Right ventricle myocardium inferior (tissue), 1 donor: ENCODE measurements around the gene MLIP. TPM values are rescaled to one million over a fixed set of nuclear protein-coding genes. Genes with fewer than 3 reads are reported as not detected.
A peak's percentile ranks its signal among the peaks of the same experiment; 100 is the strongest.
"Not testable (repeated sequence)": the region's sequence is repeated elsewhere in the genome, so short reads cannot be mapped to it uniquely, and the experiment has no call there.

Experiments
- ATAC-seq: fragments of 200-7000 bp; cut with Tn5 transposase; one replicate; pipeline ENCODE4 v1.9.1; 2020; ENCODE audit warnings: mild to moderate bottlenecking, moderate library complexity
- DNase-seq: peaks from one replicate; pipeline ENCODE4 v3.0.0; 2021; ENCODE audit errors: missing footprints
- intact Hi-C: fragments of 100-400 bp; cut with DNase I; formaldehyde crosslinking; loops from one replicate; pipeline ENCODE4 v1.11.0; 2022
- total RNA-seq: library from RNA; stranded (reverse); fragmentation: NEBNext Ultra II Directional; extraction: Animal tissue kit (Norgen Biotek cat#: 25700); gene quantifications from one replicate; pipeline ENCODE4 v1.2.1, GENCODE V29; 2021
- donor health status: DM: no; HTN: yes; CAD: no; lungs with severe emphysema.

Gene MLIP
- total RNA-seq, 1 donor from 2014 or later: 407 TPM

- intact Hi-C loops: no loop called here
- DNase-seq: no peak
Measured at GRCh38 chr6:54198134-54198533, 86.9 kb downstream of the MLIP start.

GRCh38 chr6:54203474-54204035, 92.3 kb downstream of the MLIP start:
- intact Hi-C loops, ATAC-seq, DNase-seq: not testable (repeated sequence)

More at GRCh38 chr6:54198134-54198533, 86.9 kb downstream of the MLIP start:
- no peak for ATAC-seq

- DNase-seq: no peak
- ATAC-seq: peak; percentile 88
- intact Hi-C loops: no loop called here
Measured at GRCh38 chr6:54204921-54205591, 93.8 kb downstream of the MLIP start.

GRCh38 chr6:54206510-54206909, 95.3 kb downstream of the MLIP start:
- intact Hi-C loops: no loop called here
- ATAC-seq: no peak
- DNase-seq: no peak

- DNase-seq, intact Hi-C loops, ATAC-seq: not testable (repeated sequence)
Measured at GRCh38 chr6:54209983-54210382, 98.7 kb downstream of the MLIP start.

GRCh38 chr6:54214286-54214685, 103.0 kb downstream of the MLIP start:
- ATAC-seq (peak; percentile 56), DNase-seq (no peak)
- intact Hi-C loops: no loop called here

GRCh38 chr6:54216336-54216735, 105.1 kb downstream of the MLIP start:
- intact Hi-C loops: no loop called here
- ATAC-seq (no peak), DNase-seq (no peak)

- intact Hi-C loops: no loop called here
- DNase-seq (no peak), ATAC-seq (no peak)
Measured at GRCh38 chr6:54217018-54217417, 105.8 kb downstream of the MLIP start.

- DNase-seq: no peak
Measured at GRCh38 chr6:54222217-54222616, 111.0 kb downstream of the MLIP start.

GRCh38 chr6:54232703-54233102, 121.5 kb downstream of the MLIP start:
- intact Hi-C loops: no loop called here
- ATAC-seq (no peak), DNase-seq (no peak)

More at GRCh38 chr6:54222217-54222616, 111.0 kb downstream of the MLIP start:
- intact Hi-C loops: no loop called here
- no peak for ATAC-seq

- no peak for ATAC-seq
- DNase-seq: no peak
- intact Hi-C loops: no loop called here
Measured at GRCh38 chr6:54234539-54234938, 123.3 kb downstream of the MLIP start.

- no peak for DNase-seq
- intact Hi-C loops: no loop called here
- ATAC-seq: peak; percentile 23
Measured at GRCh38 chr6:54236984-54237383, 125.7 kb downstream of the MLIP start.

GRCh38 chr6:54238396-54238795, 127.2 kb downstream of the MLIP start:
- intact Hi-C loops: no loop called here
- ATAC-seq (peak; percentile 67), DNase-seq (no peak)

- DNase-seq (no peak), ATAC-seq (peak; percentile 50)
- intact Hi-C loops: no loop called here
Measured at GRCh38 chr6:54243699-54244098, 132.5 kb downstream of the MLIP start.

- intact Hi-C loops: no loop called here
- no peak for ATAC-seq
- DNase-seq: no peak
Measured at GRCh38 chr6:54244430-54244829, 133.2 kb downstream of the MLIP start.

GRCh38 chr6:54245265-54245664, 134.0 kb downstream of the MLIP start:
- intact Hi-C loops: no loop called here
- no peak for ATAC-seq
- no peak for DNase-seq

- intact Hi-C loops: no loop called here
- no peak for ATAC-seq
Measured at GRCh38 chr6:54248319-54248718, 137.1 kb downstream of the MLIP start.

GRCh38 chr6:54248994-54249393, 137.8 kb downstream of the MLIP start:
- intact Hi-C loops: no loop called here
- ATAC-seq (no peak), DNase-seq (no peak)

More at GRCh38 chr6:54248319-54248718, 137.1 kb downstream of the MLIP start:
- DNase-seq: no peak

GRCh38 chr6:54249812-54250211, 138.6 kb downstream of the MLIP start:
- ATAC-seq, DNase-seq, intact Hi-C loops: not testable (repeated sequence)

- ATAC-seq (no peak), DNase-seq (no peak)
- intact Hi-C loops: no loop called here
Measured at GRCh38 chr6:54252496-54252895, 141.3 kb downstream of the MLIP start.

GRCh38 chr6:54252916-54253315, 141.7 kb downstream of the MLIP start:
- ATAC-seq: no peak
- intact Hi-C loops: no loop called here
- DNase-seq: no peak
